GM21737 (cell line): ENCODE results near the gene NSF.

Experiments used
- ATAC-seq: cut with Tn5 transposase; IDR thresholded peaks from one replicate; pipeline ENCODE4 v1.9.1; 2021; ENCODE audit warnings: mild to moderate bottlenecking, moderate library complexity; ENCODE audit not compliant: unreplicated experiment

Gene NSF

GRCh38 chr17:46795379-46795952 lies 205.0 kb downstream of the NSF start:
- no peak for ATAC-seq

- no peak for ATAC-seq
Observed at GRCh38 chr17:46796084-46796483, 205.6 kb downstream of the NSF start.

- no peak for ATAC-seq
Observed at GRCh38 chr17:46796524-46796923, 206.1 kb downstream of the NSF start.

GRCh38 chr17:46796956-46797530 lies 206.6 kb downstream of the NSF start:
- no peak for ATAC-seq

- ATAC-seq: no peak
Observed at GRCh38 chr17:46800573-46800972, 210.1 kb downstream of the NSF start.

- no peak for ATAC-seq
Observed at GRCh38 chr17:46802800-46803199, 212.3 kb downstream of the NSF start.

- no peak for ATAC-seq
Observed at GRCh38 chr17:46803544-46803943, 213.1 kb downstream of the NSF start.

- no peak for ATAC-seq
Observed at GRCh38 chr17:46805771-46806170, 215.3 kb downstream of the NSF start.
